ENCODE measurements around the gene PCCA.
"Not testable (repeated sequence)": the region's sequence is repeated elsewhere in the genome, so short reads cannot be mapped to it uniquely, and the experiment has no call there.

The PCCA gene

DNA sequence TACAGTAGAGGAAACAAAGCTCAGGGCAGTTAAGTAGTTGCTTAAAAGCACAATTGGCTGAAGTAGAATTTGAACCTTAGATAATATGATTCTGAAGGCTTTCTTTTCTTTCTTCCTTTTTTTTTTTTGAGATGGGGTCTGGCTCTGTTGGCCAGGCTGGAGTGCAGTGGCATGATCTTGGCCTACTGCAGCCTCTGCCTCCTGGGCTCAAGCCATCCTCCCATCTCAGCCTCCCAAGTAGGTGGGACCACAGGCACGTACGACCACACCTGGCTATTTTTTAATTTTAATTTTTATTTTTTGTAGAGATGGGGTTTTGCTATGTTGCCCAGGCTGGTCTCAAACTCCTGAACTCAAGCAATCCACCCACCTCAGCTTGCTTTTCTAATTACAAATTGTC lies 3.4 kb downstream of the PCCA start:
- in situ Hi-C loops (cut with MboI; ENCODE audit: low pct_unique_long_range_greater_than_20kb, low sequenced_read_pairs); DNase-seq: not testable (repeated sequence)

DNA sequence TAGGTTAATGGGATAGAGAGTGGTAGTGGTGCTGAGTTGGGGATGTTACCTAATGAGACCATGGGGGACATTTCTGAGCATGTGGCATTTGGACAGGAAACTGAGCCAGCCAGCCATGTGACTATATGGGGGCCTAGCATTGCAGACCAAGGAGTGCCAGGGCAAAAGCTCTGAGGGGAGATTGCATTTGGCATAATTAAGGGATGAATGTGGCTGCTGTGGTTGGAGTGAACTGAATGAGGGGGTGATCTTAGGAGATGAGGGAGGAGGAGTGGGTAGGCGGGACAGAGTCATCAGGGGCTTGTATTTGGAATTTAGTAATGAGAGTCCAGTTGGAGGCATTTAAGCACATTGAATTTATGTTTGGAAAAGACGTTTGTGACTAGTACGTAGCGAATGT lies 6.6 kb downstream of the PCCA start:
- in situ Hi-C loops (cut with MboI; ENCODE audit: low pct_unique_long_range_greater_than_20kb, low sequenced_read_pairs), result no loop called here
- no peak for DNase-seq

DNA sequence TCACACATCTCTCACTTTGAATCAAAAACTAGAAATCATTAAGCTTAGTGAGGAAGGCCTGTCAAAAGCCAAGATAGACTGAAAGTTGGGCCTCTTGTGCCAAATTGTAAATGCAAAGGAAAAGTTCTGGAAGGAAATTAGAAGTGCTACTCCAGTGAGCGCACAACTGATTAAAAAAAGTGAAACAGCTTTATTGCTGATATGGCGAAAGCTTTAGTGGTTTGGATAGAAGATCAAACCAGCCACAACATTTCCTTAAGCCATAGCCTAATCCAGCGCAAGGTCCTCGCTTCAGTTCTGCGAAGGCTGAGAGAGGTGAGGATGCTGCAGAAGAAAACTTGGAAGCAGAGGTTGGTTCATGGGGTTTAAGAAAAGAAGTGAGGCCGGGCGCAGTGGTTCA lies 7.6 kb downstream of the PCCA start:
- in situ Hi-C loops (cut with MboI; ENCODE audit: low pct_unique_long_range_greater_than_20kb, low sequenced_read_pairs), result no loop called here
- no peak for DNase-seq

DNA sequence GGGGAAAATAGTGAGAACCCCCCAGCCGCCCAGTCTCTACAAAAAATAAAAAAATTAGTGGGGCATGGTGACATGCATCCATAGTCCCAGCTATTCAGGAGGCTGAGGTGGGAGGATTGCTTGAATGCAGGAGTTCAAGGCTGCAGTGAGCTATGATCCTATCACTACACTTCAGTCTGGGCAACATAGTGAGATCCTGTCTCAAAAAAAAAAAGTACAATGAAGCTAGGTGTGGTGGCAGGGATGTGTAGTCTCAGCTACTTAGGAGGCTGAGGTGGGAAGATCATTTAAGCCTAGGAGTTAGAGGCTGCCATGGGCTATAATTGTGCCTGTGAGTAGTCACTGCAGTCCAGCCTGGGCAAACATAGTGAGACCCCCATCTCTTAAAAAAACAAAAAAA lies 8.9 kb downstream of the PCCA start:
- in situ Hi-C loops (cut with MboI; ENCODE audit: low pct_unique_long_range_greater_than_20kb, low sequenced_read_pairs), result no loop called here
- no peak for DNase-seq

DNA sequence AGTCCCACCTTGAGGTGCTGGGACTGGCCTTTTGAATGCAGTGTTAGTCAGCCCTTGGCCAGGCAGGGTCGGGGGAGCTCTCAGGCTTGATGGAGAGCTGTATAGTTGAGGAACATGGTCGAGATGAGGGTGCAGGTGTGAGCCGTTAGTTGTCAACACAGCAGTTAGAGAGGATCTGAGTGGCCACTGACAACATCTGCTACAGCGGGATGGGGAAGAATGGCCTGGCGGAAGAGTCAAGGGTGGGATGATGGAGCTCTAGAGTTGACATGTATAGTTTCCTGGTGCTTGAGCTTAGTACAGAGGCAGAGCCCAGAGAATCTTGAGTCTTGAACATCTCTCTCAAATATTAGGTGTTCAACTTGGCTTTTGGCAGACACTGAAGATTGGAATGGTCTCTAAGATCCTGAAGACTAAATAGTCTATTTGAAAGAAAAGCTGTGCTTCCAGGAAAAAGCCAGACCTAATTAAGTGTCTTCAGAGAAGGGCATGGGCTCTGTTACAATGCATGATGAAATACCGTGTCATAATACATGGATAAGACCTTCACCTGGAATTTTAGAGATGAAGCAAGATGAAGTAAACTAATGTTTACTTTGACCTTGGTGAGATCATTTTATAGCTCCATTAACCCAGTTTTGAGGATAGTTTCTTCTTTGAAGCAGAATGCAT lies 9.7 kb downstream of the PCCA start:
- DNase-seq, result no peak
- in situ Hi-C loops (cut with MboI; ENCODE audit: low pct_unique_long_range_greater_than_20kb, low sequenced_read_pairs), result no loop called here

DNA sequence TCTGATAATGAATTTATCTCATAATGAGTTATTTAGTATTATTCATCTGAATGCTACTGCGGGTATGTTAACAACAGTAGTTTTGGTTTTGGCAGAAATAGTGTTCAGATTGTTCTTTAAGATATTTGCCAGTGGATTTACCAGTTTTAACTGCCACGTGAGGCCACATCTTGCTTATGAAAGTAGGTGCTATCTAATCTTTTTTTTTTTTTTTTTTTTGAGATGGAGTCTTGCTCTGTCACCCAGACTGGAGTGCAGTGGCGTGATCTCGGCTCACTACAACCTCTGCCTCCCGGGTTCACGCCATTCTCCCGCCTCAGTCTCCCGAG lies 10.2 kb downstream of the PCCA start:
- DNase-seq; in situ Hi-C loops (cut with MboI; ENCODE audit: low pct_unique_long_range_greater_than_20kb, low sequenced_read_pairs): not testable (repeated sequence)

DNA sequence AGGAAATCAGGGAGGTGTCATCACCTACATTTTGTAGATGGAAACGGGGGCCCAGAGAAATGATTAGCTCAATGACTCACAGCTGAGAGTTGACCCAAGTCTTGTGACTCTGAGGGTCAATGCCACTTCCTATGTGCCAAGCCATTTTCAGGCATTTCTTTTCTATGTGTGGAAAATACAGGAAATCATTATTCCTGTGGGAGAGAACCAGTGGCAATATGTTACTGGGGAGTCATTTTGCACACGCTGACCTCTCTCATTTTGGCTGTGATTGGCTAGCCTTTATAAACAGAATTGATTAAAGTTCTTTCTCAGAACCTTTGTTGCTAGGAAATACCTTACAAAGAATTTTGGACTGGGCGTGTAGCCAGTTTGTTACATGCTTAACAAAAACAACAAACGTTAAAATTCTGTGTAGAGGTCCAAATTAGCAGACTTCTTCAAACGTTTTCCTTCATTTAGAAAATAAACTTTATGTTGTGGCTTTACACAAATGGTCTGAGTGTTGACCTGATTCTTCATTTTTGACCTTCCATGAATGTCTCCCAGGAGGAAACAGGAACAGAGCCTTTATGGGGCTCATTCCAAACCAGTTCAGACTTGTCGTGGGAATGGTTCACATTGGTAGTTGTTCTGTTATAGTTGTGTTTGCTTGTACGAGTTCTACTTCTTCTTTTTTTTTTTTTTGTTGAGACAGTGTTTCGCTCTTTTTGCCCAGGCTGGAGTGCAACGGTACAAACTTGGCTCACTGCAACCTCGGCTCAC lies 11.4 kb downstream of the PCCA start:
- peak; percentile 47 for DNase-seq
- in situ Hi-C loops (cut with MboI; ENCODE audit: low pct_unique_long_range_greater_than_20kb, low sequenced_read_pairs), result no loop called here

DNA sequence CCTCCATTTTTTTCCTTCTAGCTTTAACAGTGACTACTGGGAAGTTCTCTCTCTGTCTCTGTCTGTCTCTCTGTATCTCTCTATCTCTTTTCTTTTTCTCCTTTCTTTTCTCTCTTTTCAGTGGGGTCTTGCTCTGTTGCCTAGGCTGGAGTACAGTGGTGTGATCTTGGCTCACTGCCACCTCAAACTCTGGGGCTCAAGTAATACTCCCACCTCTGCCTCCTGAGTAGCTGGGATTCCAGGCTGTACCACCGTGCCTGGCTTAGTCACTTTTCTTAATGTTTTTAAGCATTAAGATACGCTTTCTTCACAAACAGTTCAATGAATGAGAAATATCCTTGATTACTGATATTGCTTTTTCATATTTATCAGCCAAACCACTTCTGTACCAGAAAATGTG lies 13.1 kb downstream of the PCCA start:
- no peak for DNase-seq
- in situ Hi-C loops (cut with MboI; ENCODE audit: low pct_unique_long_range_greater_than_20kb, low sequenced_read_pairs), result no loop called here

DNA sequence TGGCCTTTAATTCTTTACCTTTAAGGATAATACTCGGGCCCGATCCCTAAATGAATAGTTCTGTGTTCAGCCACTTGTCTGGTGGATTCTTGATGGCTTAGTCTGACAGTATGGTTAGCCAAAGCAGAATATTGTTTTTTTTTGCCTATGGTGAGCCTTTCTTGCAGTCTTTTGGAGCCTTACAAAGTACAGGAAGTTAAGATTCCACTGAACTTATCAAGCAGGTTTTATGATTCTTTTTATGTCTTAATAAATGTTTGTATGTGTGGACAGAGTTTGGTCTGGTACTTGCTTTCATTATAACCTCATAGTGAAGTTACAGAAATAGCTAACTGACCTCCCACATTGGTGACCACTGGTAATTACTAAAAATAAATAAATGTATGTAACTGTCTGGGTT lies 17.1 kb downstream of the PCCA start:
- DNase-seq, result no peak
- in situ Hi-C loops (cut with MboI; ENCODE audit: low pct_unique_long_range_greater_than_20kb, low sequenced_read_pairs), result no loop called here

DNA sequence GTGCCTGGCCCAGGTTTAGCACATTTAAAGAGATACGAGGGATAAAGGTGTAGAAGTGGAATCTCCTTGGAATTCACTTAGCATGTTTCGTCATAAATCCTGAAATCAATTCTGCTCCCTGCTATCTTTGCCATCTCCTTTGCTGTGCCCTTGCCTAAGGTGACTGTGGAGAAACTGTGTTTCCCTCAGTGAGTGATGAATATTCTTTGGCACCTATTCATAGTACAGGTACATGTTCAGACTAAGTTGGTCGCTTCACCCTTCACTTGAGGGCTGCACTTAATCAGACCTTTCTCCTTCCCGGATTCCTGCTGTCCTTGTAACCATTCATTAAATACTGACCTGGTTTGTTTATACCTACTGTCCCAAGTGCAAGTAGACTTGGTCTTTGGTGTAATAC lies 17.8 kb downstream of the PCCA start:
- in situ Hi-C loops (cut with MboI; ENCODE audit: low pct_unique_long_range_greater_than_20kb, low sequenced_read_pairs), result no loop called here
- DNase-seq, result no peak

DNA sequence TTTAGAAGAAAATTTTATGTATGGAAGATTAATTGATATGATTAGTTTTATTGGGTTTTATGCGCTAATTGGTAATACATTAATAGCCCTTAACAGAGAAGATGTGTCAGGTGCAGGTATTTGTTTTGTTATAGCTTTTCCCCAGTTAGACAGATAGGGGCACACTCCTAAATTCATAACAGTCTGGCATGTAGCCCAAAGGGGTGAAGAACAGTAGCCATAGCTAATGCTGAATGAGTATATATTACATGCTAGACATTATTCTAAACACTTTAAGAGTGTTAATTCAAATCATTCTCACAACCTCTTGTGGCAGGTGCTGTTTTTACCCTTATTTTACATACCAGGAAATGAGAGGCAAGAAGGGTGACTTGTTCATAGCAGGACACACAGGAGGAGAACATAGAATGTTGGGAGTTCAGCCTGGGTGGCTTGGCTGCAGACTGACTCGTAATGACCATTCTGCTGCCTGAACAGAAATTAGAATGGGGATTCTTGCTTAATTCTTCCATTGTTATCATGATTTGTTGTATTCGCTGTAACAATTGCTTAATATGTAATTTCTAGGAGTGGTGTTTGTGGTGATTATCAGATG lies 20.1 kb downstream of the PCCA start:
- in situ Hi-C loops (cut with MboI; ENCODE audit: low pct_unique_long_range_greater_than_20kb, low sequenced_read_pairs), result no loop called here
- DNase-seq, result no peak

DNA sequence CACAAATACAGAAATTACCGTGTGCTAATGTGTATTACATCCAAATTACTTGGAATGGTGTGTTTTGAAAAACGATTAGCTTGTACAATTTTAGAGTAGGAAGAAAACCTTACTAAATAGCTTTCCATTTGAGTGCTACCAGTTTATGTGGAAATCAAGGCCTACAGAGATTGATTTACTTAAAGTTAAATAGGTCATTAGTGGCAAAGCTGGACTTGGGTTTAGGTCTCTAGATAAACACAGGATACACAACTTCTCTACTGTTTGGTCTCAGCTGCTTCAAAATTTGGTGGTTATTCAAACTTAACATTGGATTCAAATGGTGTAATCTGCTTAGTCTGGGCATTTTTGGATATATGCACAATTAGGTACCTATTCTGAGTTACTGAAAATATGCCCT lies 21.4 kb downstream of the PCCA start:
- in situ Hi-C loops (cut with MboI; ENCODE audit: low pct_unique_long_range_greater_than_20kb, low sequenced_read_pairs), result no loop called here
- no peak for DNase-seq

DNA sequence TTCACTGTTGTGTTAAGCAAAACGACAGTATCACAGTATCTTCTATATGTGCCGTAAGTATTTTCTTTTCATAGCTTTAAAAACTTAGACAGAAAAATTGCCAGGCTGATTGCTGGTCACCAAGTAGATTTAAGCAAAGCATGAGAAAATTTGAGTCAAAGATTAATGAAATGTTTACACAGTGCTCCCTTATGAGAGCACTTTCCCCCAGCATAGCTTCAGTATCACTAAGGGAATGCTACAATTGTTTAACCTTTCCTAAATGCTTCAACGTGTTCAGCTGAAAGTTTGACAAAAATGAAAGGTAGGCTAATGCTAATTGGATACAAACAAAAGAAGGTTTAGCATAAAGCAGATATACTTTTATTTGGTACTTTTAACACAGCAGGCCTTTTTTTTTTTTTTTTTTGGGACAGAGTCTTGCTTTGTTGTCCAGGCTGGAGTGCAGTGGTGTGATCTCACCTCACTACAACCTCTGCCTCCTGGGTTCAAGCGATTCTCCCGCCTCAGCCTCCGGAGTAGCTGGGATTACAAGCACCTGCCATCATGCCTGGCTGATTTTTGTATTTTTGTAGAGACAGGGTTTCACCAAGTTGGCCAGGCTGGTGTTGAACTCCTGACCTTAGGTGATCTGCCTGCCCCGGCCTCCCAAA lies 23.4 kb downstream of the PCCA start:
- DNase-seq, result no peak
- in situ Hi-C loops (cut with MboI; ENCODE audit: low pct_unique_long_range_greater_than_20kb, low sequenced_read_pairs), result no loop called here

DNA sequence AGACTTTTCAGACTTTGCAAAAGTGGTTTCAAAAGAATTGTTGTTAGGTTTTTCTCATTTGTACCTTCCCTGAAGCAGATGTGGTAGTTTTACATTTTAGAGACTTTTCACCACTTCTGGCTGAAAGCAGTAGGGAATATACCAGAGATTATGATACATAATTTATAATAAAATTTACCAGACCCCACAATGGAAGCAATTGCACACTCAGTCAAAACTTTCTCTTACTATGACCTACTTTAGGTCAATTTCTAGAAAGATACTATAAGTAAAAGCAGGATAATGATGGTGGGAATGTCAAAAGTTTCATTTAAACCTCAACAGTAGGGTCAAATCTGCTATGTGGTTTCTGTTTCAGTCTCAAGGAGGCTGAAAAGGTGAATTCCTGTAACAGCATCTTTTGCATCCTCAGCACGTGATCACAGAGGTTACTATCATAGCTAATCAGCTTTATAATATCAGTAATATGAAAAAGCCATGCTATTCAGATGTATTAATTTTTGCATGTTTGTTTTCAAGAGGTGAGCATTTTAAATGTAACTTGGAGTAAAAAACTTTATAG lies 26.9 kb downstream of the PCCA start:
- no peak for DNase-seq
- in situ Hi-C loops (cut with MboI; ENCODE audit: low pct_unique_long_range_greater_than_20kb, low sequenced_read_pairs), result no loop called here

DNA sequence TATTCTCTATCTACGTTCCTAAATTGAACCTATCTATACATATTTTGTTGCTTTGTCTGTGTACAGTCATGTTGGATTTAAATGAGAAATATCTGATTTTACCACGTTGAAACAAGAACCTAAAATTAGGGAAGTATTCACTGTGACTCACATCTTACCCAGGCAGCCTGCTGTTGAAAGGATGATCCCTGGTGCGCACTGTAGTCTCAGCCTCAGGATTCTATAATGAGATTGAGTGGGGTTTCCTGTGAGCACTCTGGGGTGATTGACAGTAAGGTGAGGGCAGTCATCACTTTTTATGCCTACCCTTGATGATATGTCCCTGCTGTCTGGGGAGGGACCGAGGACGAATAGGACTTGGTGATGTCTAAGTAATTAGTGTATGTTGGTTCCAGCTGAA lies 35.4 kb downstream of the PCCA start:
- in situ Hi-C loops (cut with MboI; ENCODE audit: low pct_unique_long_range_greater_than_20kb, low sequenced_read_pairs), result no loop called here
- peak; percentile 57 for DNase-seq

DNA sequence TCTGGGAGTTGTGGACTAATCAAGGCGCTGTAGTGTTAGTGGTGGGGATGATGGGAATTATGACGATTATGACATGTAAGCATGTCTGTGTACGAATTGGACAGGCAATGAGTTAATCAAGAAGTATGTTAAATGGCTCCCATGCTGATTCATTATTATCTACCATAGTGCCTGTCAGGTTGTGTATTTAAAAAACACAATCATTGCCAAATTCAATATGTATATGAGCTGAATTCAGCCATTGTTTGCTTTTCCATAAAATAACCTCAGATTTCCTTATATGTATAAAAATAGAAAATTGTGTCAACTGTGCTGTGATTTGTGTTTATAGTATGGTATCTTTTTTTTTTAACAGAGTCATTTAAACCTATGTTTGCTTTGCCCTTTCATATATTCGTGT lies 37.1 kb downstream of the PCCA start:
- no peak for DNase-seq
- in situ Hi-C loops (cut with MboI; ENCODE audit: low pct_unique_long_range_greater_than_20kb, low sequenced_read_pairs), result no loop called here

DNA sequence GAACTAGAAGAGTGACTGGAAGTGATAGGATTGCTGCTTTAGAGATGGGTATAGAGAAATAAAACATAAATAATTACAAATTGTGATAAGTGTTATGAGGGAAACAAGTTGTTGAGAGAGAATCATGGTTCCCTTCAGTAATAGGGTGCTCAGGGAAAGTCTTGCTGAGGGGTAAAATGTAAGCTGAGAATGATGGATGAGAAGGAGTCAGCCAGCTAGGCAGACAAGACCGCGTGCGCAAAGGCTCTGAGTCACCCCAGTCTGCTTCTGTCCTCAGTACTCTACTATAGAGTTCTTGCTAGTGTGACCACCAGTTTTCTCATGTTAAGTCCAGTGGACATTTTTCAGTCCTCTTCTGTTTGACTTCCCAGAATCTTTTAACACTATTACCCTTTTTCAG lies 39.5 kb downstream of the PCCA start:
- no peak for DNase-seq
- in situ Hi-C loops (cut with MboI; ENCODE audit: low pct_unique_long_range_greater_than_20kb, low sequenced_read_pairs), result no loop called here

DNA sequence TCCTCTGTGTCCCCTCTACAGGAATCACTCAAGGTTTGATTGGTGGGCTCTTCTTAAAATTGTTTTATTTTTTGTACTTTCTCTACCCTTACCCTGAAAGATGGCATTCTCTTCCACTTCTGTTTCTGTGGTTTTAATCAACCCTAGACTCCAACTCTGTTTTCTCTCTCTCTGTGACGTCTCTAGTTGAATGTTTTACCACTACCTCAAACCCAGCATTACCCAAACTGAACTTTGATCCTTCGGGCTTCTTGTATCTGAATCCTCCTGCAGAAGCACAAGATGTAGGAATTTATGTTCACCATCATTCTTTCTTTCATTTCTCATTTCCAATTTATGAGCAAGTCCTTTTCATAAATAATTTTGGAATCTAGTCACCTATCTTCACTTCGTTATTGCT lies 39.9 kb downstream of the PCCA start:
- peak; percentile 9 for DNase-seq
- in situ Hi-C loops (cut with MboI; ENCODE audit: low pct_unique_long_range_greater_than_20kb, low sequenced_read_pairs), result no loop called here

DNA sequence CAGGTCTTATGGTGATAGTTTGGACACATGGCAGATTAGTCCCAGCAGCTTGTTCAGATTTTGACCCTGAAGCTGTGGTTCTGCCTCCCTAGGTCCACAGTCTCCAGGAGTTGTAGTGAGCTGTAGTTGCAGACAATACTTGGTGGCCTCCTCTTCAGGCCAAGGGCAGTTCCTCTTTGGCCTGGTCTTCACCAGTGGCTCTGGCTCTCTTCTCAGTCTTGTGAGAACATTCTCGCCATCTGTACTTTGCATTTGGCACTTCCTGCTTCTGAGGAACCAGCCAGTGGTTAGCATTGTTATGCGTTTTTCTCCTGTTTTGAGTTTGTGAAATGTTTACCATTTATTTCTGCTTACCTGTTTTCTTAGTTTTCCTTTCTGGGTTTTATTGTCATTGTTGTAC lies 40.7 kb downstream of the PCCA start:
- peak; percentile 47 for DNase-seq
- in situ Hi-C loops (cut with MboI; ENCODE audit: low pct_unique_long_range_greater_than_20kb, low sequenced_read_pairs), result no loop called here

DNA sequence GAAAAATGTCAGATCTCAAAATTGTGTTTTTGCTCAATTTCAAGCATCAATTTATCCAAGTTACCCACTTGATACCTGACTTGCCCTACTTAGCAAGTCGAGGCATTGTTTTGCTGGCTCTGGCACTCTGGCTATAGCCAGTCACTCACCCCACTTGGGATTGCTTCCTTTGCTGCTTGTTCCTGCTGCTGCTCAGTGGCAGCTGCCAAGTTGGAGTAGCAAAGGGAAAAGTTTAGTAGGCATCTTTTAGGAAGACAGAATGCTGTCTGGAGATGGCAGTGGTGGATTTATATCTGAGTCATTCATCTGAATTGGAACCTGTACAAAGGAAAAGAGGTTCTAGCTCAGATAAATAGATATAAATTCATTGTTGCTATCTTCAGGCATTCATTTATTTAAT lies 41.2 kb downstream of the PCCA start:
- in situ Hi-C loops (cut with MboI; ENCODE audit: low pct_unique_long_range_greater_than_20kb, low sequenced_read_pairs), result no loop called here
- DNase-seq, result no peak

Data from KBM-7 (cell line).